H9 (cell line): ENCODE results near the gene CUL2. TPM values are rescaled to one million over a fixed set of nuclear protein-coding genes. Genes with fewer than 3 reads are reported as not detected.

Experiments
- DNase-seq: peaks from one replicate; pipeline ENCODE4 v3.0.0-alpha.2; 2017
- H2AFZ ChIP-seq: one replicate; pipeline ENCODE4 v1.6.1; 2013; ENCODE audit warnings: mild to moderate bottlenecking, low read length, control low read depth, moderate library complexity
- H2AK5ac ChIP-seq: 2 replicates; pipeline ENCODE4 v1.6.1; 2013; ENCODE audit warnings: low read length, control low read depth, mixed read lengths; ENCODE audit not compliant: insufficient read length
- H2BK120ac ChIP-seq: one replicate; pipeline ENCODE4 v1.6.1; 2013; ENCODE audit warnings: low read depth, mild to moderate bottlenecking, low read length, control low read depth, inconsistent platforms; ENCODE audit not compliant: poor library complexity, severe bottlenecking
- H2BK12ac ChIP-seq: 2 replicates; pipeline ENCODE4 v1.6.1; 2013; ENCODE audit warnings: low read length, control low read depth, mixed read lengths, low read depth; ENCODE audit not compliant: insufficient read length
- H2BK15ac ChIP-seq: 2 replicates; pipeline ENCODE4 v1.6.1; 2013; ENCODE audit warnings: low read depth, low read length, control low read depth
- H2BK20ac ChIP-seq: one replicate; pipeline ENCODE4 v1.6.1; 2013; ENCODE audit warnings: low read depth, mild to moderate bottlenecking, low read length, control low read depth, inconsistent platforms; ENCODE audit not compliant: poor library complexity, severe bottlenecking
- H2BK5ac ChIP-seq: 2 replicates; pipeline ENCODE4 v1.6.1; 2013; ENCODE audit warnings: low read length, control low read depth, mixed read lengths; ENCODE audit not compliant: insufficient read length
- H3K14ac ChIP-seq: 2 replicates; pipeline ENCODE4 v1.6.1; 2013; ENCODE audit warnings: low read length, control low read depth; ENCODE audit not compliant: insufficient read depth
- H3K18ac ChIP-seq: 2 replicates; pipeline ENCODE4 v1.6.1; 2013; ENCODE audit warnings: low read depth, mild to moderate bottlenecking, mixed read lengths, low read length, control low read depth; ENCODE audit not compliant: insufficient read length
- H3K23ac ChIP-seq: 2 replicates; pipeline ENCODE4 v1.6.1; 2013; ENCODE audit warnings: low read length, control low read depth, mixed read lengths, low read depth; ENCODE audit not compliant: insufficient read length
- H3K23me2 ChIP-seq: 2 replicates; pipeline ENCODE4 v1.6.1; 2013; ENCODE audit warnings: low read depth, mild to moderate bottlenecking, mixed read lengths, low read length, control low read depth; ENCODE audit not compliant: insufficient read length, poor library complexity, severe bottlenecking
- H3K27ac ChIP-seq: 2 replicates; pipeline ENCODE4 v1.5.1; 2013; ENCODE audit warnings: low read length, control low read depth, mixed read lengths, low read depth; ENCODE audit not compliant: insufficient read length
- H3K27me3 ChIP-seq: 2 replicates; pipeline ENCODE4 v1.6.1; 2013; ENCODE audit warnings: low read length, control low read depth, inconsistent platforms; ENCODE audit not compliant: insufficient read depth
- H3K4ac ChIP-seq: 2 replicates; pipeline ENCODE4 v1.6.1; 2013; ENCODE audit warnings: low read depth, mild to moderate bottlenecking, control low read depth, inconsistent platforms, low read length, moderate library complexity
- H3K4me1 ChIP-seq: 2 replicates; pipeline ENCODE4 v1.6.1; 2013; ENCODE audit warnings: low read length, control low read depth, inconsistent platforms; ENCODE audit not compliant: insufficient read depth
- H3K4me2 ChIP-seq: 2 replicates; pipeline ENCODE4 v1.6.1; 2013; ENCODE audit warnings: low read length, control low read depth, mixed read lengths; ENCODE audit not compliant: insufficient read length, insufficient read depth
- H3K56ac ChIP-seq: 2 replicates; pipeline ENCODE4 v1.6.1; 2013; ENCODE audit warnings: low read depth, mild to moderate bottlenecking, mixed read lengths, low read length, control low read depth; ENCODE audit not compliant: insufficient read length
- H3K79me1 ChIP-seq: 2 replicates; pipeline ENCODE4 v1.6.1; 2013; ENCODE audit warnings: low read depth, mild to moderate bottlenecking, moderate library complexity, low read length, control low read depth, inconsistent platforms; ENCODE audit not compliant: insufficient read depth, poor library complexity, severe bottlenecking
- H3K79me2 ChIP-seq: 2 replicates; pipeline ENCODE4 v1.6.1; 2013; ENCODE audit warnings: low read length, control low read depth, inconsistent platforms; ENCODE audit not compliant: insufficient read depth
- H3K9ac ChIP-seq: 2 replicates; pipeline ENCODE4 v1.6.1; 2013; ENCODE audit warnings: low read length, control low read depth, mixed read lengths; ENCODE audit not compliant: insufficient read length; ENCODE audit errors: extremely low read depth
- H3K9me3 ChIP-seq: one replicate; pipeline ENCODE4 v1.6.1; 2013; ENCODE audit warnings: low read depth, low read length, inconsistent platforms; ENCODE audit not compliant: control insufficient read depth
- H3T11ph ChIP-seq: one replicate; pipeline ENCODE4 v1.6.1; 2013; ENCODE audit warnings: mild to moderate bottlenecking, low read length, control low read depth, inconsistent platforms
- H4K20me1 ChIP-seq: one replicate; pipeline ENCODE4 v1.6.1; 2013; ENCODE audit not compliant: control insufficient read depth, insufficient read length, insufficient read depth
- H4K5ac ChIP-seq: 2 replicates; pipeline ENCODE4 v1.6.1; 2013; ENCODE audit warnings: low read depth, mild to moderate bottlenecking, mixed read lengths, low read length, control low read depth; ENCODE audit not compliant: insufficient read length
- H4K8ac ChIP-seq: replicated peaks from 2 replicates; pipeline ENCODE4 v1.6.1; 2013; ENCODE audit warnings: low read length, control low read depth, mixed read lengths, low read depth; ENCODE audit not compliant: insufficient read length
- H4K91ac ChIP-seq: 2 replicates; pipeline ENCODE4 v1.6.1; 2013; ENCODE audit warnings: low read depth, mild to moderate bottlenecking, moderate library complexity, mixed read lengths, low read length, control low read depth; ENCODE audit not compliant: insufficient read length
- H3K27ac Mint-ChIP-seq, 3 experiments: 2 replicates in 2 of 3; 3 replicates in 1 of 3; pipeline ENCODE4 v1.8.0; 2020 to 2021; ENCODE audit warnings: mixed read lengths in 3 of 3, mild to moderate bottlenecking in 1 of 3, moderate library complexity in 1 of 3
- H3K27me3 Mint-ChIP-seq: 2 replicates; pipeline ENCODE4 v1.8.0; 2021; ENCODE audit warnings: low read depth, mild to moderate bottlenecking, moderate library complexity, mixed read lengths
- H3K36me3 Mint-ChIP-seq, 3 experiments: 2 replicates in 2 of 3; 3 replicates in 1 of 3; pipeline ENCODE4 v1.8.0; 2020 to 2021; ENCODE audit warnings: low read depth in 3 of 3, mixed read lengths in 3 of 3; ENCODE audit not compliant: insufficient read depth in 1 of 3
- H3K4me1 Mint-ChIP-seq, 2 experiments: 2 replicates each; pipeline ENCODE4 v1.8.0; 2020; ENCODE audit warnings: mixed read lengths in 2 of 2
- H3K4me3 Mint-ChIP-seq, 2 experiments: 2 replicates in 1 of 2; 3 replicates in 1 of 2; pipeline ENCODE4 v1.8.0; 2020 to 2021; ENCODE audit warnings: mild to moderate bottlenecking in 2 of 2, mixed read lengths in 2 of 2, moderate library complexity in 1 of 2
- H3K9me3 Mint-ChIP-seq, 2 experiments: 2 replicates in 1 of 2; 3 replicates in 1 of 2; pipeline ENCODE4 v1.8.0; 2020; ENCODE audit warnings: mild to moderate bottlenecking in 2 of 2, mixed read lengths in 2 of 2, moderate library complexity in 1 of 2
- CTCF ChIP-seq: fragments of 200-600 bp; sonication (generic); conservative IDR thresholded peaks from 3 replicates; pipeline ENCODE4 v1.8.0; 2021; ENCODE audit warnings: antibody characterized with exemption, mild to moderate bottlenecking
- WGBS: extraction: QIAGEN DNeasy Blood & Tissue Kit; methylation state at CpG from one replicate; pipeline ENCODE4 v1.1.7; 2013; ENCODE audit warnings: missing lambda C conversion rate, low lambda C conversion rate, mixed read lengths; ENCODE audit not compliant: insufficient read length; ENCODE audit errors: extremely low coverage; 5-methylcytosine and 5-hydroxymethylcytosine counted together
- total RNA-seq: library from RNA; stranded (reverse); gene quantifications from 2 replicates; pipeline ENCODE4 v1.2.1, GENCODE V29; 2021

The CUL2 gene
- total RNA-seq, 1 experiment from 2014 or later, result 43.3 TPM

- Histone ChIP-seq H4K91ac (no peak overlapping the region), H3K79me1 (no peaks in the 10 kb centered on the region), H4K20me1 (no peaks in the 10 kb centered on the region), H2BK12ac (no peak overlapping the region), H3K27me3 (no peaks in the 10 kb centered on the region), H2BK5ac (no peak overlapping the region), H2AFZ (no peak overlapping the region), H2AK5ac (no peak overlapping the region), H4K5ac (no peak overlapping the region), H3K56ac (no peak overlapping the region), H3T11ph (no peak overlapping the region), H2BK20ac (no peak overlapping the region), H2BK120ac (no peak overlapping the region), H3K4ac (no peak overlapping the region), H3K18ac (no peak overlapping the region), H4K8ac (no peak overlapping the region), H2BK15ac (no peak overlapping the region), H3K4me2 (no peak overlapping the region), H3K9me3 (no peaks in the 10 kb centered on the region), H3K14ac (no peak overlapping the region), H3K23ac (no peak overlapping the region), H3K23me2 (no peaks in the 10 kb centered on the region), H3K4me1 (peaks cover 3% of the 10 kb centered on the region), H3K27ac (no peak overlapping the region), H3K79me2 (no peaks in the 10 kb centered on the region), H3K9ac (no peak overlapping the region)
- Mint-ChIP-seq H3K9me3 (no peaks in the 10 kb centered on the region), H3K27ac (peak overlapping the region in 1 of 3 experiments; percentile 47; a peak in 2 of 7 replicates), H3K36me3 (peaks cover 10 to 38% (median 35%) of the 10 kb centered on the region in 3 experiments; a peak in 6 of 7 replicates), H3K4me3 (no peak overlapping the region), H3K4me1 (peaks cover 10 to 19% of the 10 kb centered on the region in 2 experiments), H3K27me3 (no peaks in the 10 kb centered on the region)
- WGBS, result no CpG with 5 or more reads among the region's 5 CpGs
- DNase-seq, result no peak
- no peak for TF ChIP-seq CTCF
These were observed 33.5 kb downstream of the CUL2 start for GRCh38 chr10:35056686-35057085.
